Right kidney (tissue), 1 donor: Measurements from ENCODE around the gene DNAJC21.

Experiments used
- DNase-seq: peaks from one replicate; pipeline ENCODE4 v3.0.0-alpha.2; 2016

The DNAJC21 gene

GRCh38 chr5:34977934-34978613 is 48.7 kb downstream of the DNAJC21 start:
- DNase-seq = no peak

GRCh38 chr5:34978681-34979080 is 49.3 kb downstream of the DNAJC21 start:
- no peak for DNase-seq

- no peak for DNase-seq
These were observed 53.5 kb downstream of the DNAJC21 start for GRCh38 chr5:34982823-34983222.

GRCh38 chr5:34986965-34987364 is 57.6 kb downstream of the DNAJC21 start:
- no peak for DNase-seq

- no peak for DNase-seq
These were observed 62.3 kb downstream of the DNAJC21 start for GRCh38 chr5:34991486-34992238.

- no peak for DNase-seq
These were observed 64.6 kb downstream of the DNAJC21 start for GRCh38 chr5:34993951-34994350.

- DNase-seq = no peak
These were observed 66.9 kb downstream of the DNAJC21 start for GRCh38 chr5:34996261-34996660.

GRCh38 chr5:34998058-34998789 is 68.9 kb downstream of the DNAJC21 start:
- DNase-seq = no peak

GRCh38 chr5:35001842-35002241 is 72.5 kb downstream of the DNAJC21 start:
- no peak for DNase-seq

- no peak for DNase-seq
These were observed 73.1 kb downstream of the DNAJC21 start for GRCh38 chr5:35002459-35002858.

- DNase-seq = peak; percentile 56
These were observed 73.9 kb downstream of the DNAJC21 start for GRCh38 chr5:35003018-35003957.

GRCh38 chr5:35004200-35004599 is 74.8 kb downstream of the DNAJC21 start:
- DNase-seq = no peak

- no peak for DNase-seq
These were observed 75.4 kb downstream of the DNAJC21 start for GRCh38 chr5:35004771-35005170.
